ENCODE data around the gene DHX58. TPM values are rescaled to one million over a fixed set of nuclear protein-coding genes. Genes with fewer than 3 reads are reported as not detected.
A peak's percentile ranks its signal among the peaks of the same experiment; 100 is the strongest.

Gene DHX58
- total RNA-seq, 1 donor from 2014 or later, result 0.41 TPM

- H3K9me3 Mint-ChIP-seq (ENCODE audit: unreplicated experiment), result no peaks in the 10 kb centered on the region
- no peak for TF ChIP-seq CTCF (IDR thresholded peaks at IDR 0.05; ENCODE audit: unreplicated experiment)
- peaks cover 12% of the 10 kb centered on the region for H3K27me3 Mint-ChIP-seq (ENCODE audit: unreplicated experiment)
- no peak overlapping the region for H3K4me3 Mint-ChIP-seq (ENCODE audit: unreplicated experiment)
- DNase-seq (ENCODE audit: low spot score), result no peak
- no peaks in the 10 kb centered on the region for H3K36me3 Mint-ChIP-seq (ENCODE audit: low read depth, unreplicated experiment)
- H3K4me1 Mint-ChIP-seq (ENCODE audit: unreplicated experiment), result peaks cover 11% of the 10 kb centered on the region
- no peak overlapping the region for H3K27ac Mint-ChIP-seq (ENCODE audit: unreplicated experiment)
Measured at GRCh38 chr17:42068979-42069378, 43.5 kb downstream of the DHX58 start.

- DNase-seq (ENCODE audit: low spot score), result peak; percentile 80
- H3K36me3 Mint-ChIP-seq (ENCODE audit: low read depth, unreplicated experiment), result no peaks in the 10 kb centered on the region
- no peaks in the 10 kb centered on the region for H3K9me3 Mint-ChIP-seq (ENCODE audit: unreplicated experiment)
- peaks cover 14% of the 10 kb centered on the region for H3K4me1 Mint-ChIP-seq (ENCODE audit: unreplicated experiment)
- H3K27me3 Mint-ChIP-seq (ENCODE audit: unreplicated experiment), result peaks cover 10% of the 10 kb centered on the region
- no peak overlapping the region for H3K4me3 Mint-ChIP-seq (ENCODE audit: unreplicated experiment)
- TF ChIP-seq CTCF (IDR thresholded peaks at IDR 0.05; ENCODE audit: unreplicated experiment), result peak; percentile 97
- no peak overlapping the region for H3K27ac Mint-ChIP-seq (ENCODE audit: unreplicated experiment)
Measured at GRCh38 chr17:42067371-42068091, 45.0 kb downstream of the DHX58 start.

GRCh38 chr17:42065201-42065600 lies 47.3 kb downstream of the DHX58 start:
- peaks cover 12% of the 10 kb centered on the region for H3K4me1 Mint-ChIP-seq (ENCODE audit: unreplicated experiment)
- no peak for DNase-seq (ENCODE audit: low spot score)
- H3K27ac Mint-ChIP-seq (ENCODE audit: unreplicated experiment), result no peak overlapping the region
- no peak overlapping the region for H3K4me3 Mint-ChIP-seq (ENCODE audit: unreplicated experiment)
- TF ChIP-seq CTCF (IDR thresholded peaks at IDR 0.05; ENCODE audit: unreplicated experiment), result no peak
- H3K9me3 Mint-ChIP-seq (ENCODE audit: unreplicated experiment), result no peaks in the 10 kb centered on the region
- no peaks in the 10 kb centered on the region for H3K36me3 Mint-ChIP-seq (ENCODE audit: low read depth, unreplicated experiment)
- peaks cover 9% of the 10 kb centered on the region for H3K27me3 Mint-ChIP-seq (ENCODE audit: unreplicated experiment)

- no peak for TF ChIP-seq CTCF (IDR thresholded peaks at IDR 0.05; ENCODE audit: unreplicated experiment)
- H3K27ac Mint-ChIP-seq (ENCODE audit: unreplicated experiment), result no peak overlapping the region
Measured at GRCh38 chr17:42062681-42063080, 49.8 kb downstream of the DHX58 start.

GRCh38 chr17:42061646-42062487 lies 50.6 kb downstream of the DHX58 start:
- Mint-ChIP-seq H3K9me3 (ENCODE audit: unreplicated experiment) (no peaks in the 10 kb centered on the region), H3K27ac (ENCODE audit: unreplicated experiment) (no peak overlapping the region), H3K4me1 (ENCODE audit: unreplicated experiment) (peaks cover 15% of the 10 kb centered on the region), H3K27me3 (ENCODE audit: unreplicated experiment) (peaks cover 9% of the 10 kb centered on the region), H3K4me3 (ENCODE audit: unreplicated experiment) (no peak overlapping the region), H3K36me3 (ENCODE audit: low read depth, unreplicated experiment) (no peaks in the 10 kb centered on the region)
- DNase-seq (ENCODE audit: low spot score), result no peak
- TF ChIP-seq CTCF (IDR thresholded peaks at IDR 0.05; ENCODE audit: unreplicated experiment), result no peak

More at GRCh38 chr17:42062681-42063080, 49.8 kb downstream of the DHX58 start:
- no peak for DNase-seq (ENCODE audit: low spot score)
- Mint-ChIP-seq H3K27me3 (ENCODE audit: unreplicated experiment) (peaks cover 9% of the 10 kb centered on the region), H3K4me3 (ENCODE audit: unreplicated experiment) (no peak overlapping the region), H3K36me3 (ENCODE audit: low read depth, unreplicated experiment) (no peaks in the 10 kb centered on the region), H3K9me3 (ENCODE audit: unreplicated experiment) (no peaks in the 10 kb centered on the region), H3K4me1 (ENCODE audit: unreplicated experiment) (peaks cover 15% of the 10 kb centered on the region)
